GM19452 (cell line): Measurements from ENCODE around the gene CCDC107.

Source experiments
- ATAC-seq: cut with Tn5 transposase; IDR thresholded peaks from one replicate; pipeline ENCODE4 v1.9.1; 2021; ENCODE audit not compliant: unreplicated experiment

CCDC107 gene

DNA sequence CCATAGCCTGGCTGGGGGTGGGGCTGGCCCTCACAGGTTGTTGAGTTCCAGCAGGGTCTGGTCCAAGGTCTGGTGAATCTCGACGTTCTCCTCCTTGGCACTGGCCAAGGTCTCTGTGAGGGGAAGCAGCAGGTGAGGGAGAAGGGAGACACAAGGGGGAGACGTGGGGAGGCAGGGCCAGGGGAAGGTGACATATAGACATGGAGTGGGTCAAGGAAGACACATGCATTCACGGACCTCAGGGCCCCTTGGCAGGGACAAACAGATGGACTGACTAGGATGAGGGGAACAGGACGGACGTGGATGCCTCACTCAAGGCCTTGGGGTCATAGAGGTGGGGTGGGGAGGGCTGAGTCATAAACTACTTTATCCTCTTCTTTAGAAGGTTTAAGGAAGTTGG, 24.0 kb downstream of the CCDC107 start:
- no peak for ATAC-seq

GRCh38 chr9:35682520-35683315, 24.6 kb downstream of the CCDC107 start:
- ATAC-seq: no peak

DNA sequence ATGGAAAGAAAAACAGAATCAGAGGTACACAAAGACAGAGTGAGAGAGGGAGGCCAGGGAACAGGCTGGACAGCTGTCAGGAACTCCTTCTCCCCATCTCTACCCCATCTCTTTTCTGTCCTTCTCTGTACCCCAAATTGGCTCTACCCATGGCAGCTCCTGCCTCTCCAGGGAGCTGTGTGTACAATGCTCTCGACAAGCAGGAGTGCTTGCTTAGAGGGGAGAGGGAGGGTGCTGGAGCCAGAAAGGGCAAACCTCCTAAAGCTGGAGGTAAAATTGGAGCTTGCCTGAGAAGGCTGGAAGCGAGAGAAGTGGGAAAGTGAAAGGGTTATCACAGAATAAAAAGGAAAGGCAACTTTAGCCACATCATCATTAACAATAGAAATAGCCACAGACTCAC, 25.2 kb downstream of the CCDC107 start:
- no peak for ATAC-seq

DNA sequence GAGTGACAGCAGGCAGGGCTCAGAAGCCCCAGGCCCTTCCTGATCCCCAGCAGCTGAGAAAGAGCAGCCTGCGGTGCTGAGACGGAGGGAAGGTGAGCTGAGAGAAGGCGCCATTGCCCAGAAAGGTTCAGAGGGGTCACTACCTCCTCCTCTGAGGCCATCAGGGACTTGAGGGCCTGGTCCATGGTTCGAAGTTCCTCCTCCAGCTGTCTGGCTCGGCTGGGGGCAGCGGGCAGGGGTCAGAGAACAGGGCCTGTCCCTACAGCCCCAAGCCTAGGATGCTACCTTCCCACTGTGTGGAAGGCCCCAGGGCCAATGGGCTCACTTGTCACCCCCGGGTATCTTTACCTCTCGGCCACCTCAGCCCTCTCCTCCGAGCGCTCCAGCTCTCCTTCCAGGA, 26.8 kb downstream of the CCDC107 start:
- no peak for ATAC-seq

DNA sequence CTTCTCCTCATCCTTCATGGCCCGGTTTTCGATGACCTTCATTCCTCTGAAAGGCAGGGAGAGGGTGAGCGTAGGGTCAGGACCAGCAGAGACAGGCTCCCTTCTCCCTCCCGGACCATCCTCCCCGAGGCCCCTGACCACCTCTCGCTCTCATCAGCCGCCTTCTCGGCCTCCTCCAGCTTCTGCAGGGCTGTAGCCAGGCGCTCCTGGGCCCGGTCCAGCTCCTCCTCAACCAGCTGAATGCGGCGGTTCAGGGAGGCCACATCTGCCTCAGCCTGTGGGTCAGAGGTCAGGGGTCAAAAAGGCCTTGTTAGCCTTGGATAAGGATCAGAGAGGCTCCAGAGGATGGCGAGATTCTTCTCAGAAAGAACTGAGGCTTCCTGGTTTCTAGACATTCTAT, 27.4 kb downstream of the CCDC107 start:
- ATAC-seq: no peak

- no peak for ATAC-seq
Observed at GRCh38 chr9:35686222-35687203, 28.4 kb downstream of the CCDC107 start.

DNA sequence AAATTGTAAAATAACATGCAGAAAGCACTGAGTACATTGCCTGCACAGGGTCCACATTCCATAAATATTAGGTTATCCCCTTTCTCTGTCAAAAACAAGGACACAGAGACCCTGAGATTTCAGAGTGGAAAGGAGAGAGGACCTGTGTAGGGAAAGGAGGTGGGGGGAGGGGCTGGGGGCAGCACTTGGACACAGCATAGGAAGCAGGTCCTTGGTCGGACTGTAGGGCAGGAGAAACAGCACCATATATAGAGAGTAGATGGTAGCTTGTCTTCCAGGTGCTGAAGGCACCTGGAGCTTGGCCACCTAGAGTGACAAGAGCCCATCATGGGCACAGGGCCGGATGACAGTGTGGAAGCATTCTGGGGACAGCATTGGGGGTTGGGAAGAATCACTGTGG, 29.2 kb downstream of the CCDC107 start:
- no peak for ATAC-seq

DNA sequence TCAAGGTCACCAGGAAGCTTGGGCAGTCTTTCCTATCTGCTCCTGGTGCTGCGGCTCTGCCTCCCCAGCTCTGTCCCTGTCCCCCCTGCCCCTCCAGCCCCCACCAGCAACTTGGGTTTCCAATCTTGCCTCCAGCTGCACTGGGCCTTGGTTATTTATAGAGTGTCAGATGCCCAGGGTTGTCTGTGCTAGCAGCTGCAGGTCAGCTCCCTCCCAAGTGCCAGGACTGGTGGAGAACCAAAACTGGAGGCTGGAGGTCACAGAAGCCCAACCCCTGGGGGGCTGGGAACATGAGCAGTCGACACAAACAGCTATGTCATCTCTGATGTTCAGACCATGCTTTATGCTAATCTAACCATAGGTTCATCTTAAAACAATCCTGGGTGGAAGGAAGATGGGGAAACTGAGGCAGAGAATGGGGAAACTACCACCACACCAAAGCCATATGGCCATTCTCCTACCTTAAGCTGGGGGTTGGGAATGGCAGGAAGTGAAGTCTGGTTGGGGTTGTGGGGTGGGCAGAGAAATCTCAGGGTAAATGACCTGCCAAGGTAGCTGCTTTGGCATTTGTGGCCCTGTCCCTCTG, 30.0 kb downstream of the CCDC107 start:
- no peak for ATAC-seq

- no peak for ATAC-seq
Observed at GRCh38 chr9:35688558-35689541, 30.8 kb downstream of the CCDC107 start.

DNA sequence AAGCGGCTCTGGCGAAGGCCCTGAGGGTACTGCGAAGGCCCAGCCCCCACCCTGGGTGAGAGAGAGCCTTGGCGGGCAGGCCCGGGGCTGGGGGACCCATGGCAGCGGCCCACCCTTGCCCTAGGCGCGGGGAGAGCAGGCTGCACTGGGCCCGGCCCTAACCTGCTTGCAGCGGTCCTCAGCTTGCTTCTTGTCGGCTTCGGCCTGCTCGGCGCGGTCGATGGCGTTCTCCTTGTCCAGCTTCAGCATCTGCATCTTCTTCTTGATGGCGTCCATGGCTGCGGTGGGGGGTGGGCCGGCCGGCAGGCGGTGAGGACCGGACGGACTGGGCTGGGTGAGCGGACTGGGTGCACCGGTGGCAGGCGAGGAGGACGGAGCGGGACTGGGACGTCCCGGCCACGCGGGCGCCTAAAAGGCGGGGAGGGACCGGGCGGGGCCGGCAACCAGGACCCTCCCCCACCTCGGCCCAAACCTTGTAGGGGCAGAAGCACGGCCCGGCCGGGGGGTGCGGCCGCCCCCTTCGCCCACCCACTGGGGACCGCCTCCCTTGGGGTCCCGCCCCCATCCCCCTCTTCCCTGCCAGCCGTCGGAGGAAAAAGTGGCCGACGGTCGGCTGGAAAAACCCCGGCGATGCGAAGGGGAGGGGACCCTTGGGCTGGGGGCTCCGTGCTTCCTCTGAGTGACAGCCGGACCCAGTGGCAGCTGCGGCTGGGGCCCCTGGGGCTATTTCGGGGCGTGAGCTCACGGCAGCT, 31.6 kb downstream of the CCDC107 start, which contains the start of gene TPM2:
TPM2 (minus strand) TSS at position 384 of the 752 bp plus-strand sequence; CDS start at position 276, 108 bp downstream.
- no peak for ATAC-seq

DNA sequence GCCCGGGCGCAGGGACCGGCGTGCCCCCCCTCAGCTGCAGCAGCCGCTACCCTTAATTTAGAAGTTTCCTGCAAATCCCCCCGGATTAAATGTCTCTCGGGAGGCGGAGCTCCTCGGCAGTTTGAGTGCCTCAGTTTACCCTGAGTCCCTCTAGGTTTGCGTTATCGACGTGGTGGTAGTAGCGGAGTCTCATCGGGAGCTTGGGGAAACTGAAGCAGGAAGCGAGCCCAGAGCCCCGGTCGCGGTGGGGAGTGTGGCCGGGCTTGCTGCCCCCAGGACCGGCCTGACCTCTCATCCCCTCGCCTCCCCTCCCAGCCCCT, 32.2 kb downstream of the CCDC107 start:
- no peak for ATAC-seq

- no peak for ATAC-seq
Observed at GRCh38 chr9:35690614-35691333, 32.7 kb downstream of the CCDC107 start.

DNA sequence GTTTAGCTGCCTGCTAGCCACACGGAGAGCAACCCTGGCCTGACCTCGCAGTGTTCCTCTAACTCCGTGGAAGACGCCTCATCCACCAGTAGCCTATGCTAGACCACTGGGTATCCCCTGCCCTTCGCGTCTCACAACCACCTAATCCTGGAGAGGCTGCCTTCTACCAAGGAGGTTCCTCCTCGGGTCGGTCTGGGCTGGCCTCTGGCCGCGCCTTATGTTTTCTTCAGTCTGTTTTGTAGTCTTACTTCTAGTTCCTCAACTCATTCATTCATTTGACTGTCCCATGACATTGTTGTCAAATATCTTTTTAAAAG, 33.2 kb downstream of the CCDC107 start:
- ATAC-seq: no peak

GRCh38 chr9:35691757-35692301, 33.7 kb downstream of the CCDC107 start:
- no peak for ATAC-seq

GRCh38 chr9:35695943-35696401, 37.9 kb downstream of the CCDC107 start:
- no peak for ATAC-seq

DNA sequence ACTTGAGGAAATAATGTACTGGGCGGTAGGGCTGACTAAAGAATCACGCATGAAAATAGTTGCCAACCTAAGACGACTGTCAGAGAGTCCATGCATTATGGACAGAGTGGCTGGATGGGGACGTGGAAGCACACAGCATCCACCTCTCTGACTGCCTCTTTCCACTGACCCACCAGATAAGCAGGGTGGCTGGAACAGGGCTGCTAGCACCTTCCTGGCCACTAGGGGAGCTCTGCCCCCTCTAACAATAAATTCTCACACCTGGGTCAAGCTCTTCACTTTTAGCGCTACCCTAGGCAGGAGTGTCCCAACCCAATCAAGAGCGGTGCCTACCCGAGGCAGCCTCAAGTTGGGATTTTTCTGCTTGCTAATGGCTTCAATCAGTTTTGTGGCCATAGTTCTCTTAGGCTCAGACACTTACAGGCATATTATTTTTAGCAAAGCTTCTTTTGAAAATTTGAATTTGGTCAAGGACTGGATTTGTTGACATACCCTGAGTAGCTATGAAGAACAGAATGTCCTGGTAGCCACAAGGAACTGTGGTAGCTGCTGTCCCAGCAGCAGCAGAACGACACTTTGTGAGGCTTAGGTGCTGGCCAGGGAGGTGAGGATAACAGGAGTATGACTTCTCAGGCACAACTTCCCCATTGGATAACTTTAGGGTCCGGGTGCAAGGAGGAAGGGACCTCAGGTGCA, 38.6 kb downstream of the CCDC107 start:
- no peak for ATAC-seq

- no peak for ATAC-seq
Observed at GRCh38 chr9:35697486-35697885, 39.4 kb downstream of the CCDC107 start.

DNA sequence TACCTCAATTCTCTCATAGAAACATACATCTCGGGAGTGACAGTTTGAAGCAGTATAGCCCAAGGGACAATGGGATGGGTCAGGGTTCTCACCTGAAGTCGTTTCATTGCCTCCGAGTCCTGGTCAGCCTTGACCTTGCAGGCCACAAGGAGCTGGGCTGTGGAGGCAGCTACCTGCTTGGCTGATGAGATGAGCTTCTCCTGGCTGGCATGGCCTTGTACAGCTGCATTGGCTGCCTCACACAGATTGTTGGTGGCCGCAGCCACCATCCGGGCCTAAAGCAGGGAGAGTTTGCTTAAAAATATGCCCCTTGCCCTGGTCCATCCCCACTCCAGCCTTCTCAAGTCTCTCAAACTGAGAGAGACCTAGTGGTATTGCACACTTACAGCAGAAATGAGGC, 40.1 kb downstream of the CCDC107 start:
- ATAC-seq: no peak
